Dermis blood vessel endothelial cell (primary cell): ENCODE results near the gene TMEM168. TPM values are rescaled to one million over a fixed set of nuclear protein-coding genes. Genes with fewer than 3 reads are reported as not detected.
"Not testable (repeated sequence)": the region's sequence is repeated elsewhere in the genome, so short reads cannot be mapped to it uniquely, and the experiment has no call there.

ENCODE experiments used
- DNase-seq: peaks from one replicate; pipeline ENCODE4 v3.0.0; 2010
- total RNA-seq: library from RNA; depleted of rRNA; stranded (reverse); fragments of >200 nt; gene quantifications from 2 replicates; pipeline ENCODE4 v1.2.3, GENCODE V29; 2014

Gene TMEM168
- total RNA-seq, 1 donor from 2014 or later = 16.8 TPM

DNA sequence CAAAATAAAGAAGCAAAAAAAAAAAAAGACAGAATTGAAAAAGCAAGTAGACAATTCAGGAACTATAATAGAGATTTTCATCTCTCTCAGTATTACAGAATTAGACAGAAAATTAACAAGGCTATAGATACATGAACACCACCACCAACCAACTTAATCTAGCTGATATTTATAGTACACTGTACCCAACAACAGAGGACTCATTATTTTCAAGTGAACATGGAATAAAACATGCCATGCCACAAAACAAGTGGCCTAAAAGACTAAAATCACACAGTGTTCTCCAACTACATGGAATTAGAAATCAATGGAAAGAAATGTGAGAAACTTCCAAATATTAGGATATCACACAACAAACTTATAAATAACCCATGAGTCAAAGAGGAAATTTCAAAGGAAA is 9.1 kb downstream of the TMEM168 start:
- DNase-seq = no peak

DNA sequence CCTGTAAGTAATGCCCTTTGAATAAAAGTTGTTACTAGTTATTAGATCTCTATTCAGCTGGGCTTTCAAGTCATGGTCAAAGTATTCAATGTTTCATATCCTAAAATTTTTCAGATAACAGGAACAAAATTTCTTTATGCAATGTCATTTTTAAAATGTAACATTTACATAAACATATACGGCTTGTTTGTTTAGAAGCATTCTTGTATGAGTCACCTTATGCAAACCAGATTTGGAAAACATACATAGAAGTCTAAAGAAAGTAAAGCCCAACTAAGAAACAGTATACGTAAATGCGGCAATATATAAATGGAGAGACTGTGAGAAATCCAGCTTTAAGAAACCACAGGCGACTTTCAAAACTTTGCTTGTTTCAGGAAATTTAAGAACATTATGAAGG is 10.5 kb downstream of the TMEM168 start:
- no peak for DNase-seq

DNA sequence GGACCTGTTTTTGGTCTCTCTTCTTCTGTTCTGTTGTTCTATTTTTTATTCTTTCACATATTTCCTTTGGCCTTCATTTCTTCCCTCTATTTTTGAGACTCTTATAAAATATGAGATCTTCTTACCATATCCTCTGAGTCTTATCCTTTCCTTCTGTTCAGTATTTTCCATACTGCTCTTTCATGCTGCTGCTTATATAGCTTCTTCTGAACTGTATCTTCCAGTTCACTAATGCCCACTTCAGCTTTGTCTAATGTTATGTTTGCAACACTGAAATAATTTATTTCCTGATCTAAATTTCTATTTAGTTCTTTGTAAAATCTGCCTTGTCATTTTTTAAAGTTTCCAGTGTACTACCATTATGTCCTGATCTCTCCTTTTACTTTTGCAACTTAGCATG is 12.8 kb downstream of the TMEM168 start:
- DNase-seq = no peak

DNA sequence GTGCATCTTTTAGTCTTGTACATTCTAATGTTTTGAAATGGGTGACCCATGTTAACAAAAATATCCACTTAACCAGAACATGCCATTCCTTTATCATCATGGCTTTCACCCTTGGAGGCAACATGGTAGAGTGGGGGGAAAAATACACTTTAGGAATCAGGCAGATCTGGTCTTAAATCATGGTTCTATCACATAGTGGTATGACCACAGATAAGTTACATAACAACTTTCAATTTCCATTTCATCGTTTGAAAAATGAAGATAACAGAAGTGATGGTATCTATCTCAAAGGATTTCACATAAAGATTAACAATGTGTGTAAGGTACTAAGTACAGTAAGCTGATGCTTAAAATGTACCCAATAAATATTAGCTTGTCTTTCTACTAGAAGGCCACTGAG is 19.0 kb downstream of the TMEM168 start:
- no peak for DNase-seq

DNA sequence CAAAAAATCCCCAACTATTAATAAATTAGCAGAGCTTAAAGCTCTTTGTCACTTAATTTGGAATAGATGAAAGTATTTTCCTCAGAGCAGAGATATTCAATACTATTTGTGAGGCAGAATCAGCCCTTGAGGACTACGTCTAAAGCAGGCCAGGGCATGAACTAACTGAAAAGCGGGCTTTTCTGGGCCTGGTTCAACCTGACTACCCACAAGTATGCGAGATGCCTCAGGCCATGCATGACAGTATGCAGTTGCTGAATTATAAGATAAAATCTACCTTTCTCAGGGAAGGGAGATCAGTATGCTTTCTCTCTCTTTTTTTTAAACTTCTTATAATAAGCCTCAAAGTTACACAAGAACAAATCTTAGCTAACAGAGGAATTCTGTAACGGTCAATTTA is 20.1 kb downstream of the TMEM168 start:
- no peak for DNase-seq

DNA sequence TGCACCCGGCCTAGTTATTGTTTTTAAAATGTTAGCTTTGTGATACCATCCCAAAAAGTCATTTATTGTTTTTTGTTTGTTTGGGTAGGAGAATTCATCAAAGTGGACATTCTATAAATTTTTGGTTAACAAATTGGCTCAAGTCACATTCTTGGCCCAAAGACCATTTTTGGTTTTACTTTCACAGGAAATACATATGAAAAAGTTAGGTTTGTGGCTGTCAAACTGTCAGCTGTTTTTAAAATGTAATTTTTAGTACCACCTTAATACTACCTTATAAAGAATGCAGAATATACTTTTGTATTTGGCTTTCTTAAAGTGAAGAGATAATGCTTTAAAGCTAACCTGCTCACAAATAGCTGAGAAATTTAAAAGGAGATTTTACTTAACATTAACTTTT is 25.1 kb downstream of the TMEM168 start:
- DNase-seq = no peak

DNA sequence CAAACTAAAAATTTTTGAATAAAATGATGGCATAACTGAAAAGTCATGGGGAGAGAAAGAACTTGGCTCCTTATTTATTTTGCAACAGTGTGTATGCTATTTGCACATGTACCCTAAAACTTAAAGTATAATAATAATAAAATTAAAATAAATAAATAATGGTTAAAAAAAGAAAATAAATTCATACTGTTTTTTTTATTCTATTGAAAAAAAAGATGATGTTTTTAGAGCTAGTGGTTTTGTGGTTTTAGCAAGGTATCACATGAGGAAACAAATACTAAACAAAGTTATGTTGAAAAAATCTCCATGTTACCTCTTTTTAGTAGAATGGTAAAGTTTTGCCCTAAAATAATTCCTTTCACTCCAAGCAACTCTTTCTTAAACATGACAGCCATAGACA is 26.2 kb downstream of the TMEM168 start:
- no peak for DNase-seq

DNA sequence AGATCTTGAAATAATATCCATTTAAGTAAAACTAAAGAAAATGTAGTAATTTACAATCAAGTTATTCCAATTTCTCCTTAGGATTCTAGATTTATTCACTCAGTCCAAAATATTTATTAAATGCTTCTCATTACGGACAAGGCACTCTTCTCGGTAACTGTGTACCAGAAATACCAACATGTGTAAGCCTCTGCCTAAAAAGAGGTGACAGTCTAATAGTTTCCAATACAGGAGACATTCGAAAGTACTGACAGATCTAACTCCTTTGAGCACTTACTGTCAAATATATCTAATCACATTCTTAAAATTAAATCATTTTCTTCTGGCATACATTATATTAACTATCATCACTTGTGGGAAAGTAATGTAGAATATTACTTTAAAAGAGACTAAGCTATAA is 26.9 kb downstream of the TMEM168 start:
- no peak for DNase-seq

DNA sequence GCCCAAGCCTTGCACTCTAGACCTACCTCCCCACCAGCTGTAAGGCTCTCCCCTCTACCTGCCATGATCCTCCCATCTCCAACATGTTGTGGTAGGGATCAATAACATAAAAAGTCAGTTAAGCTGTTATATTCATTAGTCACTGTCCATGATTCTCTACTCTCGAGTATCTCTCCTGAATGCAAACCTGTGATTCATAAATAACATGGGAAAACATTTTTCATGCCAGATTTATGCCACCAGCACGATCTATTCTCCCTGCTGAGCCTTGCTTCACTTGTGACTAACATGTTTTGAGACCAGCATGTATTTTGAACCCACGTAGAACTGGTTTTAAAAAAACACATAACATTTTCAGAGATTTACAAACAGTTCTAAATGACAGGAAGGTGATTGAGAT is 30.3 kb downstream of the TMEM168 start:
- no peak for DNase-seq

DNA sequence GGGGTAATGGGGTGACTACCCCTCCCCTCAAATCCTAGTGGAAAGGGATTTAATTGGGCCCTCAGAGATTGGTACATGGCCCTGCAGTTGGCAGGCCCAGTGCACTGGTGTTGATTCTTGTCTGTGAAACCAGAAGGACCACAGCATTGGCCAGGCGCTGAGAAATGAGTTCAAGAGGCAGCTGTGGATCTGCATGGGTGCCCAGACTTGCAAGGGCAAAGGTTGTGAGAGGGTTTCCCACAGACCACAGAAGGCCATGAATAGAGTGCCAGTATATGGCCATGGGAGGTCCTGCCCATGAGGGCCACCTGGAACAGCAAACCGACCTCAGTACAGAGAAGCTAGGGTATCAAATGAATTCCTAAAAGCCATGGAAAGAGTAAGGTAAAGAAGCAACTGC is 32.9 kb downstream of the TMEM168 start:
- DNase-seq = no peak

DNA sequence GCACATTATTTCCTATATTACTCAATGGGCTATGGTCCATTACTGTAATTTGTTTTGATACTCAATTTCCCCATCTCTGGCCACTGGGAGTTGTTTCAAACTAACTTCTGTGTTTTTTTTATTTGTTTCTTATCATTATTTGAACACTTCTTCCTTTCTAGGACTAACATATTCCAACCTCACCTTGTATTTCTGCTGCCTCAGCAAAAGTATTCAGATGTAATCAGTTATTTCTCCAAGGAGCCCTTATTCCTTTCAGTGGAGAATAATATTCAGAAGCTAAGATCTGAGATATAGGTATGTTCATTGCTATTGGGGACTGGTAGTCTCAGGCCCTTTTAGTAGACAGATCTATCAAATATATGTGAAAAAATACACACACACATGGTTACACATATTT is 36.9 kb downstream of the TMEM168 start:
- no peak for DNase-seq

DNA sequence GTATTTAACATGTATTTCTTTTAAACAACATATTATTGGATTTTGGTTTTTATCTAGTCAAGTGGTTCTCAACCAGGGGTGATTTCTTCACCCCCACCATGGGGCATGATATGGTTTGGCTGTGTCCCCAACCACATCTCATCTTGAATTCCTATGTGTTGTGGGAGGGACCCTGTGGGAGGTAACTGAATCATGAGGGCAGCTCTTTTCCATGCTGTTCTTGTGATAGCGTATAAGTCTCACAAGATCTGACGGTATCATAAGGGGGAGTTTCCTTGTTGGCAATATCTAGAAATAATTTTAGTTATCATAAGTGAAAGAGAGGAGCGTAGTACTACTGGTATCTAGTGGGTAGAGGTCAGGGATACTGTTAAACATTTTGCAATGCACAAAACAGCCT is 37.6 kb downstream of the TMEM168 start:
- DNase-seq = no peak

DNA sequence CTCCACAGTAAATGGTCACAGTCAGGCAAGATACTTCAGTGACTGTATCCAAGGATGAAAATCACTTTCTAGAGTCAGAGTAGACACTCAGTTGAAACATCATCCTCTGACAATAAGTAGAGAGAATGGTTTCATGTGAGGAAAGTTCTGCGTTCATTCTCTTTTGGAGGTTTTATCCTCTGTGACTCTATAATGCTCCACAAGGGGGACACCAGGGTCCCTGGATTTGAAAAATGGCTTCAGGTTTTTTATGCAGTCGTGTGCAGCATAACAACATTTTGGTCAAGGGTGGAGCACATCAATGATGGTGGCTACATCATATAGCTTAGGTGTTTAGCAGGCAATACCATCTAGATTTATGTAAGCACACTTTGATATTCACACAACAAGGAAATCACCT is 40.4 kb downstream of the TMEM168 start:
- no peak for DNase-seq

DNA sequence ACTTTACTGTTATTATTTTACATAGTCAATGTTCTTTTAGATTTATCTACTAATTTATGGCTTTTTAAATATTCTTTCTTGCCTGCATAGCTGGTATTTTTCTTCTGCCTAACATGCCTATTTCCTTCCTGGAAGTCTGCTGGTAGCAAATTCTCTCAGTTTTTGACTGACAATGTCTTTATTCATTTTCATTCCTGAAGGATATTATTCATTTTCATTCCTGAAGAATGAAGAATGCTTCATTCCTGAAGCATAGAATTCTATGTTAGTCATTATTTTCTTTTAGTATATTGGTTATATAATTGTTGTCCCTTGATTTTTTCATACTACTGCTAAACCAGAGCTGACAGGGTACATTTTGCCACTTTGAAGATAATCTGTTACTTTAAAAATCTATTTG is 41.8 kb downstream of the TMEM168 start:
- DNase-seq = no peak

DNA sequence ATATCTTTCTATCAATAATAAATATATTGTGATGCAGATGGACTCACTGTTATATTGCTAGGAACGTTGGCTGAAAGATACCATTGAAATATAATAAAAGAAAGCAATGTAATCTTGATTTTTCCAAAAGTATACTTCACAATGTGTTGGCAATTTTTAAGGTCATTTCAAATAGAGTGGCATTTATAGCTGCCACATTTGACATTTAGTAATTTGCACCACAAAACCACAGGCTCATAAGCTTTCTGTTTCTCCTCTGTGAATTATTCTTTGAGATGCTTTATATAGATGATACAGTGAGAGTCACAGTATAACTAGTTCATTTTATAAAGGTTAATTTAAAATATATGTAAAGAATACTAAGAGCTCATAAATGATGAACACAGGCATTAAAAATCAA is 44.6 kb downstream of the TMEM168 start:
- DNase-seq = no peak

DNA sequence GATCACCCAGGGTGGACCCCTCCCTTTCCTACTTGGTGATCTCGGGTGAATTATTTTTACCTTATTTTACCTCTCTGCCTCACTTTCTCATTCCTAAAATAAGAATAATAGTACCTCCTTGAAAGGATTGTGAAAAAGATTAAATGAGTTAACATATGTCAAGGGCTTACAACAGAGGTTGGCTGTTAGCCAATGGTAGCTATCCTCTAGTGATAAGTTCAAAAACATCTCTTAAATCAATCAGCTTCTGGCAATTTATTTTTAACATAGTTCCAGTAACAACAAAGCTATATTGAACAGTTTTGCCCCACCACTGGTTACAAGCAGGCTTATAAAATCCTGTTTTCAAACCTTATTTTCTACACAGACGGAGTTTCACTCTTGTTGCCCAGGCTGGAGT is 45.4 kb downstream of the TMEM168 start:
- no peak for DNase-seq

DNA sequence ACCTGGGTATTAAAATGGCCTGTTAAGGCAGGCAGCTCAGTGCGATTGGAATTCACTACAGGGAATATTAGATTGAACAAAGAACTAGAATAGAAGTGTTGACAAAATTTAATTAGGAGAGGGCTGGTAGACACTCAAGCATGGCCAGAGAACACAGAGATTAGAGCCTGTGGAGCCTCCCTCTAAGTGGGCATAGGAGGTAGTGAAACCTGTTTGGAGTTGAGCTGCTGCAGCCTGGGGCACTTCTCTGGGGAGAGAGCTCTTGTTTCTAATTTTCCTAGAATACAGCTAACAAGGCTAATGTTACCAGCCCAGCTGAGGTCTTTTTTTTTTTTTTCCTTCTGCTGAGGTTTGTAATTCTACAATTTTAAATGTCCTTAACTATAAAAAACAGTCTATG is 46.4 kb downstream of the TMEM168 start:
- no peak for DNase-seq

DNA sequence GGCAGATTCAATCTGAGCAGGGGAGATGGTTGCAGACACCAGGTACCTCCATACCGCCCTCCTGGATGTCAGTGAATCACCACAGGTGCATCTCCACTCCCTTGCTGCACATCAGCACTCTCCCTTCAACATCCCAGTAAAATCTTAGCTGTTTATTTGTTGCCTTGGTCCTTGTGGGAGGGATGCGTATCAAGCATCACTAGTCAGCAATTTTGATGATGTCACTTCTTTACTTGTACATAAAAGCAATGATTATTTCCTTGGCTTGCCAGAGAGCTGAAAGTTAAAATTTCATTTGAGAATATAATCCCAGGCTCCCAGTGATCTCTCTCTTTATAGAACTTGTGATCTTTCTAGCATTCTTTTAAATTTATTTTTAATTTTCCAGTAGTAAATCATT is 49.5 kb downstream of the TMEM168 start:
- no peak for DNase-seq

DNA sequence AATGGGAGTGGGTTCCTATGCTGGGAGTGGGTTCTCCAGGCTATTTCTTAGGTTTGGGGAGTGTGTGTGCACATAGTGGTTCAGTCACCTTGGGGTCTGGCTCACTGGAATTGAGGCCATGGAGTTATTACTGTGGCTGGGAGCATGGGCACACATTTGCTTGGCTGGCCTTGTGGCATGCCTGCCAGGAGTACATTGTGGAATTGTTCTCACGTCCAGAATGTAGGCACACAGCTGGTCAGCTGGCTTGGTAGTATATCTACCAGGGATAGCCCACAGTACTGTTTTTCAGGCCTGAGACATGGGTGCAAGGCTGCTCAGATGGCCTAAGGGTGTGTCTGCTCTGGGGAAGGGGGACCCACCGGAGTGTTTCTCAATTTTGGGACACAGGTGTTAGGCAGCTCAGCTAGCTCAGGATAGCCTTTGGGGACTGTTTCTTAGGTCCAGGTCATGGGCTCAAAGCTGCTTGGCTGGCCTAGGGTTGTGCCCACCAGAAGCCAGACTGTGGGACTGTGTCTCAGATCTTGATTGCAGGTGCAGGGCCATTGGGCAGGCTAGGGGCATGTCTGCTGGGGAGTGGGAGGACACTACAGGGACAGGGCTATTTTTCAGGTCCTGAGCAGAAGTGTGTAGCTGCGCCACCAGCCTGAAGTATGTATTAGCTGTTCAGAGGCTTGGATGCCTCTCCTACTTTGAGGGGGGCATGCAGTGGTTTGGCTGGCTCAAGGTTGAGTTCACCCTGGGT is 50.6 kb downstream of the TMEM168 start:
- no peak for DNase-seq

DNA sequence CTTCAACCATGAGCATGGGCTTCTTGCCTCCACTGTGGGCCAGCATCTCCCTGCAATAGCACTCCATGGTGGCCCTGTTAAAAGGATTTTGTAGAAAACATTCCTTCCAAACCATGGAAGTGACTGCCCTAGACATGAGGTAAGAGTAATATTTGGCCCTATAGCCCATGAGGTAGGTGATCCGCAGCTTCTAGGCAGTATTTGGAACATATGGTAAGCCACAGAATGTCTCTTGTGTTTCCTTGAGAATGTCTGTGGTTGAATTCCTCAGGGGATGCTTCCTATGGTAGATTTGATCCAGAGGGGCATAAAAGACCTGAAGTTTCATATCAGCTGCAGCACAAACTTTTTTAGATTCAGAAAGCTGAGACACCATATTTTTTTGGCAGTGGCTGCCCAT is 54.9 kb downstream of the TMEM168 start:
- no peak for DNase-seq

DNA sequence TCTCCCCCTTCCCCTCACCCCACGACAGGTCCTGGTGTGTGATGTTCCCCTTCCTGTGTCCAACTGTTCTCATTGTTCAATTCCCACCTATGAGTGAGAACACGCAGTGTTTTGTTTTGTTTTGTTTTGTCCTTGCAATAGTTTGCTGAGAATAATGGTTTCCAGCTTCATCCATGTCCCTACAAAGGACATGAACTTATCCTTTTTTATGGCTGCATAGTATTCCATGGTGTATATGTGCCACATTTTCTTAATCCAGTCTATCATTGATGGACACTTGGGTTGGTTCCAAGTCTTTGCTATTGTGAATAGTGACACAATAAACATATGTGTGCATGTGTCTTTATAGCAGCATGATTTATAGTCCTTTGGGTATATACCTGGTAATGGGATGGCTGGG is 58.9 kb downstream of the TMEM168 start:
- DNase-seq = not testable (repeated sequence)

DNA sequence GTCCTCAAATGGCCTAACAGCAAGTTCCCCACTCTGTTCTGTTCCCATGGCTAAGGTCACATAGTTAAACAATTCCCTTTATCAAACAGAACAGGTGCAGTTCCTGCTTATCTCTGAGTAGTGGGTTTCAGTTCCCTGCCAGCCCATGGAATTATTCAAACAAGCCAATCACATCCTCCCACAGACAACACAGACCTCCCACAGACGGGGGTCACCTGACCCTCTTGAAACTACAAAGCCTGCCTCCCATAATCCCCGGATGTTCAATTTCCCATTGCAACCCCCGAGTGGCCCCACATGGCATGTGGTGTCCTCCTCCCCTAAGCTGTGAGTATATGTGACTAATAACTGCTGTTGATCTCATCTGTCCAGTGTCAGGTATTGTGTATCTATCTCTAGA is 64.1 kb downstream of the TMEM168 start:
- DNase-seq = no peak

DNA sequence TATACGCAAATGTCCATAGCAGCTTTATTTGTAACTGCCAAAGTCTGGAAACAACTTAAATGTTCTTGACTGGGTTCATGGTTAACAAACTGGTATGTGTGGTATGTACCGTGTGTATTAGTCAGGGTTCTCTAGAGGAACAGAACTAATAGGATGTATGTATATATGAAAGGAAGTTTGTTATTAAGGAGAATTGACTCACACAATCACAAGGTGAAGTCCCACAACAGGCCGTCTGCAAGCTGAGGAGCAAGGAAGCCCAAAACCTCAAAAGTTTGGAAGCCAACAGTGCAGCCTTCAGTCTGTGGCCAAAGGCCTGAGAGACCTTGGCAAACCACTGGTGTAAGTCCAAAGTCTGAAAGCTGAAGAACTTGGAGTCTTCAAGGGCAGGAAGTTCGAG is 66.8 kb downstream of the TMEM168 start:
- DNase-seq = no peak

DNA sequence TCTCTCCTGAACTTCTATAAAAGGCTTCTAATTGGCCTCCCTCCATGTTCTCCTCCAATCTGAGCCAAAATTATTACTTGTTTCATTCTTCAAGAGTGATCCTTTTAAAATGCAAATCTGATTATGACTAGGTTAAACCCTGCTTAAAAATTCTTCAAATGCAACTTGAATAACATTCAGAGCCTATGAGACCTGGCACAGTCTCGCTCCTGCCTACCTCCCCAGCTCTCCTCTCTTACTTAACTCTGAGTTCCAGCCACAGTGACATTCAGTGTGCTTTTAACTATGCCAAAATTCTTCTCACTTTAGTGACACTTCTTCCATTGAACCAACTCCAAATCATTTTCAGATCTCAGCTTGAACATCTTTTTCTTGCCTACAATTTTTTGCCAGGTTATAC is 68.8 kb downstream of the TMEM168 start:
- no peak for DNase-seq

DNA sequence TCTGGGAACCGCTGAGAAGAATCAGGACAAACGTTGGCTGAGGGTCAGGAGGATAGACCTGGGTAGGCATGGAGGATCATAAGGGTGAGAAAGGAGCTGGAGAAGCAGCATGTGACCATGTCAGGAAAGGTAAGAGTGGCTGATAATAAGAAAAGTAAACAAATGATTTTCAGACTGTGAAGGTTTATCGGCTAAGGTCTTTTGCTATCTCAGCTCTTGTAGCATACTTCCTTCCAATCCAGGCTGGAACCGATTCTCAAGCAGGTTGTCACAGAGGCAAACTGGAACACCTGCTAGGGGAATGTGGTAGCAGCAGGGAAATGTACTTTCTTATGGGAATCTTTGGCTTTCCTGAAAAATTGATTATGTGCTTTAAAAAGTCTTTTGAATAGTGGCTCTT is 74.7 kb downstream of the TMEM168 start:
- DNase-seq = no peak
